WTC11 (cell line): ENCODE data around the gene RBM15.

Source experiments
- ATF2 ChIP-seq: sonication (generic); formaldehyde crosslinking; IDR thresholded peaks from 2 replicates; pipeline ENCODE4 v1.8.1; 2022; ENCODE audit warnings: low read depth, missing genetic modification reagents, borderline replicate concordance
- CBFB ChIP-seq: sonication (generic); formaldehyde crosslinking; IDR thresholded peaks from 2 replicates; pipeline ENCODE4 v1.8.1; 2022; ENCODE audit warnings: mild to moderate bottlenecking, low read depth, missing genetic modification reagents
- CTCF ChIP-seq: fragments of 200-600 bp; IDR thresholded peaks from 2 replicates; pipeline ENCODE4 v1.8.0; 2022; ENCODE audit warnings: antibody characterized with exemption
- ETV6 ChIP-seq: sonication (generic); formaldehyde crosslinking; IDR thresholded peaks from 2 replicates; pipeline ENCODE4 v1.8.1; 2022; ENCODE audit warnings: mild to moderate bottlenecking, missing genetic modification reagents
- FOXK1 ChIP-seq: sonication (generic); formaldehyde crosslinking; IDR thresholded peaks from 2 replicates; pipeline ENCODE4 v1.8.0; 2022; ENCODE audit warnings: mild to moderate bottlenecking, moderate library complexity, missing genetic modification reagents
- HMGXB4 ChIP-seq: sonication (generic); formaldehyde crosslinking; IDR thresholded peaks from 2 replicates; pipeline ENCODE4 v1.8.1; 2023; ENCODE audit warnings: mild to moderate bottlenecking, moderate library complexity, missing genetic modification reagents
- JUN ChIP-seq: sonication (generic); formaldehyde crosslinking; IDR thresholded peaks from 2 replicates; pipeline ENCODE4 v1.8.0; 2023; ENCODE audit warnings: mild to moderate bottlenecking, missing genetic modification reagents
- SMAD4 ChIP-seq: sonication (generic); formaldehyde crosslinking; IDR thresholded peaks from 2 replicates; pipeline ENCODE4 v1.8.0; 2022; ENCODE audit warnings: mild to moderate bottlenecking, missing genetic modification reagents
- ZNF263 ChIP-seq: sonication (generic); formaldehyde crosslinking; IDR thresholded peaks from 2 replicates; pipeline ENCODE4 v1.8.1; 2022; ENCODE audit warnings: low read depth, mild to moderate bottlenecking, moderate library complexity, missing genetic modification reagents

DNA sequence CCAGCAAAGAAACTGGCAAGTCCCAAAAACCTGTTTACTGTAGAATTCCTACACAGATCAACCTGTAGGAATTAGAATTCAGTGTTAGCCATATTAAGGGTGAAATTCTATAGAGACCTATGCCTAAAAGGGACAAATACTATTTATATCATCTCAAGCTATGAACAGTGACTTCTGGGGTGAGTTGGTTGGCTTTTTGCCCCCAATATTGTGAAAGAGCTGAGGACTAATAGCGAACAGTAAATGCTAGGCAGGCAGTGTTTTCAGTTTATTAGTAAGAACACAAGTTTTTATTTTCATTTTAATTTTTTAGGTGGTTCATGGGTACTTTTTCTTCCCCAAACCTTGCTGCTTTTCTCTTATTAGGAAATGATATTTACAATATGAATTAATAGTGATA is 36.3 kb downstream of the RBM15 start:
- no peak for TF ChIP-seq JUN
- no peak for TF ChIP-seq HMGXB4
- no peak for TF ChIP-seq CBFB (CRISPR knock-in tag)
- no peak for TF ChIP-seq SMAD4
- no peak for TF ChIP-seq CTCF
- TF ChIP-seq ATF2 = no peak
- TF ChIP-seq FOXK1 = no peak
- no peak for TF ChIP-seq ETV6 (CRISPR knock-in tag)
- no peak for TF ChIP-seq ZNF263 (CRISPR knock-in tag)
